ENCODE results near the gene ANKRD60.

The ANKRD60 gene, protein sequence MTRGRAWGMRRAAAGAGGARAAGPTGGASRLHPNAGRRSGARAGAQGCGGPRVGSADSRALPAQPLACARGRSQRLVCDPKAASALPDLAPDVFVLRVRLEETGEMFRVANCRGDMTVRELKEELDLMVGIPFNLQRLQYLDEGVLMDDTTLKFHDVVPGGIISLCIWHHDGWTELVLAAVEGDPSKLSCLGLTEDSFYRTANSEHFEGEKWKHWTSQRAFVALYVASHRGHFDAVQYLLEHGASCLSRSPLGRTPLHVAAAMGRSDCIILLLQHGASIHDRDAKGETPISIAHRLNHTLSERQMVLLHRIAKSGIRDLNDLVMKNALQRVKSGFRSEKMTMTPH

DNA sequence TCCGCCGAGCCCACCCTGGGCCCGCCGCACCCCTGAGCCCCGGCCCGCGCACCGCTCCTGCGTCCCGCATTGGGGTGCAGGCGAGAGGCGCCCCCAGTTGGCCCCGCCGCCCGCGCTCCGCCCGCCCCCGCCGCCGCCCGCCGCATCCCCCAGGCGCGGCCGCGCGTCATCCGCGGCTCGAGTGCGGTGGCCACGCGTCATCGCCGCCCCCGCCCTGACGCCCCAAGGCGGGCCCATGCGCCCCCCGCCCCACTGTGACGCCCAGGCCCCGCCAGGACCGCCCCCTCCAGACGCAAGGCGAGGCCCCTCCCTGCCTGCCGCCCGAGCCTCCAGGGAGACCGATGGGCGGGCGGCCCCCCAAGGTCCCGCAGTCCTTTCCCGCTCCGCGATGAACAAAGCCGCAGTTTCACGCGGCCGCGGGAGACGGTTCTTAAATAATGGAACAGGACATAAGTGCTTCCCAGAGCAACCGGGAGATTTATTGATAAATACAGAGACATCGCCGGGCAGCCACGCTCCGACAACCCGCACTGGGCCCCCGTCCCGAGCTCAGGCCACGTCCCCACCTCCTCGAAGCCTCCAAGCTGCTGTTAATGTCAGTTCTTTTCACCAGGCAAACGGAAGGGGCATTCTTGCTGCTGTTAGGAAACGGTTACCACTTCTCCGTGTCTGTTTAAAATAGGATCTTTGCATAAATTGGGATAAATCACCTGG lies at the start of gene ANKRD60:
TSS of gene ANKRD60 (minus strand) at position 170 of the 714 bp plus-strand sequence. CDS start at position 170, 0 bp downstream.
- DNase-seq (ENCODE audit: extremely low read depth in 1 of 2, low read depth in 1 of 2), result peak; percentile 19 to 54

DNA sequence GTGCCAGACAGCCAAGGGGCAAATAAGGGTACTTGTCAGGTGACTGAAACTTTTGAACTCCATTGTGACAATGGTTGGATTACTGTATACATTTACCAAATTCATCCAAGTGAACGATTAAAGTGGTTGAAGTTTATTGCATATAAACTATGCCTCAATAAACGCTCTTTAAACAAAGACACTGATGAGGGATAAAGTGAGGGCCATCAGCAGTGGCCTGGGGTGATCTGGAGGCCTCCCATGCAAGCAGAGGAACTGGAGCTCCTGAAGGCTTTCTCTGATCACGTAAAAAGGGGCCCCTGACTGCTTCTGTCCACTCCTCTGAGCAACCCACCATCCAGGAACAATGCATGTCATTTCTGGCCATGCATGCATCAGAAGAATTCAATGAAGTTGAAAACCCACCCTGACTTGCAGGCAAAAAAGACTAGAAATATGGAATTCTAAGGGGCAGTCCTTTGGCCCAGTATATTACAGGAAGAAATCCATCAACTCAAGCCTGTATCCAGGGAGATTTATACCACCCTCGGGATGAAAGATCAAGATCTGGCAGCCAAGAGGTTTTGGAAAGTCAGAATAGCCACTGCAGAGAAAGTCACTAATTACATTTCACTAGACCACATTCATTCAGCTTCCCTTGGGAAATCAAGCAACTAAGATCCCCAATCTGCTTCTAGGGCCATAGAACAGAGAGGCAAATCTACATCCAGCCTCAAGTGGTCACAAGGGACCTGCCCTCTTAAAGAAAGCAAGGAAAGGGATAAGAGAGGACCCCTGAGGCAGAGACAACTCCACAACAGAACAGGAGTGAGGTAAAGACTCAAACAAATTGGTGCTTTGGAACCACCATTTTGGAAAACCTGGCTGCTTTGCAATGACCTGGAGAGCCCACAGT lies 49.4 kb upstream of the ANKRD60 start:
- DNase-seq (ENCODE audit: extremely low read depth in 1 of 2, low read depth in 1 of 2), result no peak

DNA sequence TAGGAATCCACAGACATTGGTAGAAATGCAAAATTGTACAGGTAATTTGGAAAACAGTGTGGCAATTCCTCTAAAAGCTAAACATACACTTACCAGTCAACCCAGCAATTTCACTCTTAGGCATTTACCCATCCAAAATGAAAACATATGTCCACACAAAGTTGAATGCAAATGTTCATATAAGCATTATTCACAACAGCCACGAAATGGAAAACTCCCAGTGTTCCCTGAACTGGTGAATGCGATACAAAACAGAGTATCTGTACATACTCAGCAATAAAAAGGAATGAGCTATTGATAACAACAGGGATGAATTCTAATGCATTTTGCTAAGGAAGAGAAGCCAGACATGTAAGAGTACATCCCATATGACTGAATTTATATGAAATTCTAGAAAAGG lies 48.7 kb upstream of the ANKRD60 start:
- DNase-seq (ENCODE audit: extremely low read depth in 1 of 2, low read depth in 1 of 2), result no peak

DNA sequence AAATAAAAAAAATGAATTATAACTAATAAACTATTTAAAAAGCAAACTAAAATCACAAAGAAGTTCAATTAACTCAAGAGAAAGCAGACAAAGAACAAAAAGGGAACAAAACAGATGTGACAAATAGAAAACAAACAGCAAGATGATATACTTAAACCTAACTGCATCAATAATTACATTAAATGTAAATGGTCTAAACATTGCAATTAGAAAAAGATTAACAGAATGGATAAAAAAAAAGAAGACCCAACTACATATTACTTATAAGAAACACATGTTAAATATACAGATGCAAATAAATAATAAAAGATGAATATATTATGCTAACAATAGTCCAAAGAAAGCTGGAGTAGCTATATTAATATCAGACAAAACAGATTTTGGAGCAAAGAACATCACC lies 45.9 kb upstream of the ANKRD60 start:
- DNase-seq (ENCODE audit: extremely low read depth in 1 of 2, low read depth in 1 of 2), result no peak

DNA sequence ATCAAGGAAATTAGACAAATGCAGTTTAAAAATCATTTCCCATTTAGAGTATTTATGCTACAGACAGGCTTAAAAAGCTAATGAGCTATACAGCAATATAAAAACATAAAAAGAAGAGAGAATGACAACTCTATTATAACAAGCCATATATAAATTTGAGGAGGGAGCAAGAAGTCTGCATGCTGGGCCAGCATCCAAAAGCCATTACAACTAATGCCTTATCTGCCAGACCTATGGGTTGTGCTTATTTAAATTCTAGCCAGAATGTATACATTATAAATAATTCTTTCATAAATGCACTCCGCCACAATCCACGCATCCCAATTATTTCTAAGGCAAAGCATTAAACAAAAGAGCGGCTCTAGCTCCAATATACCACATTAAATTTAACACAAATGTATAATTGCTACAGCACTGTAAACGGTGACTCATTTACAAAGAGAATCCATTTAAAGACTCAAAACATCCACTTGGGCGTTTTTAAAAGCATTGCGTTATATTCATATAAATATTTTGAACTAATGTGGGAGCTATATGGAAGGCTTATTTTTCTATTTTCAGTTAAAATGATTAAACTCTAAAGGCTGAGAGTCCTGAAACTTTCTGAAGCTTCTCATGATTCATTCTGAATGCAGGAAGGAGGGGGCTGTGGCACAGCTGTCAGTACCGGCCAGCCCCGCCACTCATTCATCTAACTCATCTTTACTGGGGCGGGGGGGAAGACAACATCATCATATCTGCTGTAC lies 43.3 kb upstream of the ANKRD60 start:
- no peak for DNase-seq (ENCODE audit: extremely low read depth in 1 of 2, low read depth in 1 of 2)

DNA sequence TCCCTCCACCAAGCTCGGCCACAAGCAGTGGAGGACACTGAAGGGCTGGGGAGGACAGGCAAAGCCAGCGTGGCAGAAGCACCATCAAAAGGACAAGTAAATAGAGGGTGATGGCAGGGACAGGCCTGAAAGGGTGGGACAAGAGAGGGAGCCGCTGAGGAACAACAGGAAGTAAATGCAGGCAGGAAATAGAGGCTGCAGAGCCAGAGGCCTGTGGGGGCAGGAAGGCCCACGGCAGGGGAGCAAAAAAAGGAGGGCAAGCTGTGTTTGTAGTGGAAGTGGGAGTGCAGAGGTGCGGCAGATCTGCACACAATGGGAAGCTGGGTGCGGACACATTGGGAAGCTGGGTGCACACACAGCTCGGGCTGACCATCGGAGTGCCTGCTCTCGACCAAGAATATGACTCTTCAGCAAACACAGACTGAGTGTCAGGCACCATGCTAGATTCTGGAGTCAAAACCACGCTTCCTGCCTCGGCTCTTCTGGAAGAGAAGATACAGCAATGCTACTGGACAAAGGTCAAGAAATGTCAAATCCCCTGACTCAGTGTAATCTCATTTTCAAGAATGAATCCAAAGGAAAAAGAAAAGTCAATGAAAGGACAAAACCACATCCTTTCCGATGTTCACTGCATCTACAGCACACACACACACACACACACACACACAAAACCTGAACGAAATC lies 40.6 kb upstream of the ANKRD60 start:
- no peak for DNase-seq (ENCODE audit: extremely low read depth in 1 of 2, low read depth in 1 of 2)

DNA sequence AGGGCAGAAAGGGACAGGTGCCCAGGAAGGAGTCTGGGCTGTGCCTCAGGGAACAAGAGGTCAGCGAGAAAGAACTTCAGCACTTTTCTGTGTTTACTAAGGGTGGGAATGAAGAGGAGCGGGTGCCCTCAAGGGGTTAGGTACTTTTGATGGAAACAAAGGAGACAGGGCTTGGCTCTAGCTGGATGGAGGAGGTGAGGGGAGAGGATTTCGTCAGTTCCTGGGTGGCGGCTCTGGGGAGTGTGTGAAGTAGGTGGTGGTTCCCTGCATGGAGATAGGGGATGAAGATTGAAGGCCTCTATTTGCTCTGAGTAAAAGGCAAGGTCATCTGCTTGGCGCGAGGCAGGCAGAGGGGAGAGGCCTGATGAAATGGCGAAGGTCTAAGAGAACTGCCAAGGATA lies 40.0 kb upstream of the ANKRD60 start:
- DNase-seq (ENCODE audit: extremely low read depth in 1 of 2, low read depth in 1 of 2), result no peak

- no peak for DNase-seq (ENCODE audit: extremely low read depth in 1 of 2, low read depth in 1 of 2)
These were observed 39.1 kb upstream of the ANKRD60 start for GRCh38 chr20:58267389-58268215.

- no peak for DNase-seq (ENCODE audit: extremely low read depth in 1 of 2, low read depth in 1 of 2)
These were observed 35.8 kb upstream of the ANKRD60 start for GRCh38 chr20:58264271-58264670.

DNA sequence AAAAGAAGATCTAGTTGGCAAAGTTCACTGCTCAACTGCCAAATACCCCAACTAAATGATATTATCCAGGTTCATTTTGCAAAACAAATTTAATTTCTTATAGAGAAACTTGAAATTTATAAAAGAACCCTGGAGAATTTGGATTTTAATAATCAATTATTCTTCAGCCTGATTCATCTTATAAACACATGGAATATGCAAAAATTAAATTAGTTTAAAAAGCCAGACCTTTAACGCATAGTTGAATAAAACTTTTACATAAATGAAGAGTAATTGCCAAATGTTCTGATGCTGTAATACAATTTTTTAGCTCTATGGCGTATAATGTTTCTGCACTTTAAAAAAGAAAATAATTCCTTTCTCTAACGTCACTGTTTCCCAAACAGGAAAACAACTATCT lies 33.2 kb upstream of the ANKRD60 start:
- no peak for DNase-seq (ENCODE audit: extremely low read depth in 1 of 2, low read depth in 1 of 2)

DNA sequence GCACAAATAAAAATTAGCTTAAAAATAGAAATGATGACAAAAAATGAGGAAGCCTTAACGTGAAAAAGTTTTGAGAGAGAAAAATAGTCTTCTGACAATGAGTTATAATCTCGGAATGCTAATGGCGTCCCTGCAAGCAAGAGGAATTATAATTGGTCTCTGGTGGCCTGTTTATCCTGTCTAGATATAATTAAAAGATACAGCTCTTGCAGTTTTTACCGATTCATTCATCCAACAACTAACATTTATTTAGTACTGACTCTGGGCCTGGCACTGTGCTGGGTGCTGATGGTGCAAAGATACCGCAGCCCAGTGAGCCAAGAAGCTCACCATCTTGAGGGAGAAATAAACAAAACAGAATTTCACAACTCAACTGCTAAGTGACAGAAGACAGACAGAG lies 31.6 kb upstream of the ANKRD60 start:
- no peak for DNase-seq (ENCODE audit: extremely low read depth in 1 of 2, low read depth in 1 of 2)

GRCh38 chr20:58256842-58257241 lies 28.4 kb upstream of the ANKRD60 start:
- DNase-seq (ENCODE audit: extremely low read depth in 1 of 2, low read depth in 1 of 2), result no peak

DNA sequence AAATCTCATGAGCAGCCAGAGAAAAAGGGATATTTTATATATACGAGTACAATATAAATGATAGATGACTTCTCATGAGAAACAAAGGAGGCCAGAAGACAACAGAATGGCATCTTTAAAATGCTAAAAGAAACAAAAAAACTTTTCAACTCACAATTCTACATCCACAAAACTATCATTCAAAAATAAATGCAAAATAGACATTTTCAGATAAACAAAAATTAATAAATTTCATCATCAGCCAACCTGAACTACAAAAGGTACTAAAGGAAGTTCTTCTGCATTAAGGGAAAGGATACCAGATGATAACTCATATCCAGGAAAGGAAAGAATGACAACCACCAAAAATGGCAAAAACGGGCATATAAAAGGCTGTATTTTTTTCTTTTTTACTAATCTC lies 27.9 kb upstream of the ANKRD60 start:
- DNase-seq (ENCODE audit: extremely low read depth in 1 of 2, low read depth in 1 of 2), result no peak

DNA sequence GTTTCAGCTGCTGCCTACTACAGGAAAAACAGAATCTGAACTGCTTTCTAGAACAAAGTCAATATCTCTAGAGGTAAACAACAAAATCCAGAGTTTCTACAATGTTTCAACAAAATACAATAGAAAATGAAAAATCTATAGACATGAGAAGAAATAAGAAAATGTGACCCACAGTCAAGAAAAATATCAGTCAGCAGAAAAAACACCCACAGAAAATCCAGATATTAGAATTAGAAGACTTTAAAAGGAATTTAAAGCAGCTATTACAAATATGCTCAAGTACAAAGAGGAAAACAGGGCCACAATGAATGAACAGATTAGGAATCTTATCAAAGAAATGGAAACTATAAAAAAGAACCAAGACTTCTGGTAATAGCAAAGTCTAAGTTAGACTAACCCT lies 26.4 kb upstream of the ANKRD60 start:
- no peak for DNase-seq (ENCODE audit: extremely low read depth in 1 of 2, low read depth in 1 of 2)

DNA sequence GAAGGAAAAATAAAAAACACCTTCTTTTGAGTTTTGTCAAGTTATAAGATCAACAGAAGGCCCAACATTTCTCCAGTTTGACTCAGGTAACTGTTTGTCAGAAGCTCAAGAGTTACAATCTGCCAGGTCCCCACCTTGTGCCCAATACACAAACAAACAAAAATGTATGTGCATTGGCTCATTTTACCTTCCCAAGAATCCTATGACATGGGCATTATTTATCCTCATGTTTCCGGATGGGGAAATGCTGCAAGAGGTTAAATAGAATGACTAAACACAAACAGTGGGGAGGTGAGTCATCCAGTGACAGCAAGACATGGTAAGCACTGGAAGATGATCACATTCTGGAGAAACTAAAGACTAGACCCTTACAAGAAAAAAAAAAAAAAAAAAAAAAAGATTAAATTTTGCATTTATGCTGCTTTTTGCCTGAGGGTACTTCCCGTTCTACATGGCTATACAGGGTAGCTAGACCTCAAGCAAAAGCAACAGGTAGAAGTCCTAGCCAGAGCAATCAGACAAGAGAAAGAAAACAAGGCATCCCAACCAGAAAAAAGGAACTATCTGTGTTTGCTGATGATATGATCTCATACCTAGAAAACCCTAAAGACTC lies 23.6 kb upstream of the ANKRD60 start:
- DNase-seq (ENCODE audit: extremely low read depth in 1 of 2, low read depth in 1 of 2), result no peak

DNA sequence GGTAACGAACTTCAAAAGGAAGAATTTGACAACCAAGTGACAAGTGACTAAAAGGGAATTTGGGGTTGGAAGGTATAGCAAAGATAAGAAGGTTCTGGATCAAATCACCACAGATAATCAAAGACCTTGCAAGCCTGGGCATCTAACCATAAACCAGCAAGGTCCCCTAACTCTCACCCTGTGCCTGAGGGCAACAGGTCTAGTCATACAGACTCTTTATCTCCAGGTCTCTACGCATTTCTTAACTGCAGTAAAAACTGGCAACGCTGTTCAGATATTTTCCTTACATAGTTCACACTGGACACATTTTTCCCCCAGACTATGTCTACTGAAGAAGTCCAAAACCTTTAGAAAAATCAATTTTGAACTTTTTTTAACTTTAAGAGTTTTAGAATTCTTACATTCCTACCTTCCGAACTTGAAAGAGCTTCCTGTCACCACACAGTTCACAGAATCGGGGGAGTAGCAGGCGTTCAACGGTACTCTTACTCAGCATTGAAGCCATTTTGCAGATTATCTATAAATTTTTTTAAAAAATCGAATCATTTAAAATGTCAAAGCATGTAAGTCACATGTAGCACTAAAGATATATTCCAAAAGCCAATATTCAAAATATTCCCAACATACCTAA lies 23.0 kb upstream of the ANKRD60 start:
- DNase-seq (ENCODE audit: extremely low read depth in 1 of 2, low read depth in 1 of 2), result no peak

GRCh38 chr20:58246346-58246745 lies 17.9 kb upstream of the ANKRD60 start:
- DNase-seq (ENCODE audit: extremely low read depth in 1 of 2, low read depth in 1 of 2), result no peak

- DNase-seq (ENCODE audit: extremely low read depth in 1 of 2, low read depth in 1 of 2), result no peak
These were observed 17.5 kb upstream of the ANKRD60 start for GRCh38 chr20:58245931-58246330.
